KMS-11 (cell line): ENCODE measurements around the gene CD200.
A peak's percentile ranks its signal among the peaks of the same experiment; 100 is the strongest.

ENCODE experiments used
- H2AFZ ChIP-seq: fragments of 200-600 bp; sonication (generic); 2 replicates; pipeline ENCODE4 v1.6.1; 2016; ENCODE audit warnings: antibody characterized with exemption, mixed run types, low read depth
- H3K27ac ChIP-seq: fragments of 200-600 bp; sonication (generic); 2 replicates; pipeline ENCODE4 v1.6.1; 2016; ENCODE audit warnings: mild to moderate bottlenecking, mixed run types
- H3K27me3 ChIP-seq: fragments of 200-600 bp; sonication (generic); 2 replicates; pipeline ENCODE4 v1.6.1; 2017; ENCODE audit warnings: mild to moderate bottlenecking, low read depth, mixed run types, moderate library complexity; ENCODE audit not compliant: insufficient read depth
- H3K36me3 ChIP-seq: fragments of 200-600 bp; sonication (generic); 2 replicates; pipeline ENCODE4 v1.6.1; 2017; ENCODE audit warnings: mild to moderate bottlenecking, mixed run types; ENCODE audit not compliant: insufficient read depth
- H3K4me1 ChIP-seq: fragments of 200-600 bp; sonication (generic); 2 replicates; pipeline ENCODE4 v1.6.1; 2016; ENCODE audit warnings: mild to moderate bottlenecking, low read depth, mixed run types; ENCODE audit not compliant: poor library complexity, severe bottlenecking
- H3K4me2 ChIP-seq: fragments of 200-600 bp; sonication (generic); 2 replicates; pipeline ENCODE4 v1.7.0; 2016; ENCODE audit warnings: mild to moderate bottlenecking, mixed run types
- H3K4me3 ChIP-seq: fragments of 200-600 bp; sonication (generic); IDR thresholded peaks from 2 replicates; pipeline ENCODE4 v1.6.1; 2017; ENCODE audit warnings: low read depth, low read length, mixed read lengths; ENCODE audit not compliant: insufficient read depth
- H3K79me2 ChIP-seq: fragments of 200-600 bp; sonication (generic); 2 replicates; pipeline ENCODE4 v1.6.1; 2016; ENCODE audit warnings: low read depth, mixed run types; ENCODE audit not compliant: insufficient read depth
- H3K9ac ChIP-seq: fragments of 200-600 bp; sonication (generic); 2 replicates; pipeline ENCODE4 v1.6.1; 2016; ENCODE audit warnings: mild to moderate bottlenecking, mixed run types
- H4K20me1 ChIP-seq: fragments of 200-600 bp; sonication (generic); 2 replicates; pipeline ENCODE4 v1.6.1; 2016; ENCODE audit warnings: mild to moderate bottlenecking, mixed run types; ENCODE audit not compliant: insufficient read depth
- TF ChIP-seq, protein P1 (sequence below): fragments of 200-600 bp; sonication (generic); conservative IDR thresholded peaks from 2 replicates; pipeline ENCODE4 v1.6.1; 2017; ENCODE audit warnings: low read depth, mild to moderate bottlenecking, antibody characterized with exemption, low read length, moderate library complexity, mixed read lengths

The CD200 gene

DNA sequence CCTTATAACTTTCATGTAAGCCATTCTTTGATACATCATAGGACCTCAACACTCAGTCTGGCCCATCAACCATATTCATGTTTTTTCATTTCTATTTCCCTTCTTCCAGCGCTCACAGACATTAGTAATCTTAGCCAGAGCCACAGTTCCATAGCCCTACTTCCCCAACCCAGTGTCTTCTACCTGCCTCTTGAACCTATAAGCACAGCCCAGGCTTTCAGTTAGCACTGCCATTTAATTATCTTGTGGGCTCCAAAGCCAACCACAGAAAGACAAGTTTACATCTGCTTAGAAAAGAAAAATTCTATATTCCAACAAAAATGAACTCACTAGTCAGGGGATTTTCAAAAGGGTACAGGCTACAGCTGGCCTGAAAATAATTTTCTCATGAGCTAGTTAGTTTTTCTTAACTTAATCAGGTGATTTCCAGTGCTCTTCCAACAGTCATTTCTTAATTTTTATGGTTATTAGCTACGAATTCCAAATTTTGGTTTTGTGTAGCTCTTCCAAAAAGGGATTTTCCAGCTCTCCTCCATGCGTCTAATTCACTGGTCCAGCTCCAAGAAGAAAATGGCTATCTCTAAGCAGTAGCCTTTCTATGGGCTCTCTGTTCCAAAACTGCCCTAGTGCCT lies 13.7 kb downstream of the CD200 start:
- Histone ChIP-seq H3K27me3 (no peaks in the 10 kb centered on the region), H4K20me1 (no peaks in the 10 kb centered on the region), H2AFZ (no peak overlapping the region), H3K79me2 (no peaks in the 10 kb centered on the region), H3K4me2 (peak overlapping the region; percentile 14; the same call in 1 of the 2 replicates), H3K9ac (no peak overlapping the region), H3K4me1 (peaks cover 23% of the 10 kb centered on the region), H3K4me3 (no peak overlapping the region), H3K36me3 (no peaks in the 10 kb centered on the region), H3K27ac (no peak overlapping the region)
- TF ChIP-seq, protein P1, sequence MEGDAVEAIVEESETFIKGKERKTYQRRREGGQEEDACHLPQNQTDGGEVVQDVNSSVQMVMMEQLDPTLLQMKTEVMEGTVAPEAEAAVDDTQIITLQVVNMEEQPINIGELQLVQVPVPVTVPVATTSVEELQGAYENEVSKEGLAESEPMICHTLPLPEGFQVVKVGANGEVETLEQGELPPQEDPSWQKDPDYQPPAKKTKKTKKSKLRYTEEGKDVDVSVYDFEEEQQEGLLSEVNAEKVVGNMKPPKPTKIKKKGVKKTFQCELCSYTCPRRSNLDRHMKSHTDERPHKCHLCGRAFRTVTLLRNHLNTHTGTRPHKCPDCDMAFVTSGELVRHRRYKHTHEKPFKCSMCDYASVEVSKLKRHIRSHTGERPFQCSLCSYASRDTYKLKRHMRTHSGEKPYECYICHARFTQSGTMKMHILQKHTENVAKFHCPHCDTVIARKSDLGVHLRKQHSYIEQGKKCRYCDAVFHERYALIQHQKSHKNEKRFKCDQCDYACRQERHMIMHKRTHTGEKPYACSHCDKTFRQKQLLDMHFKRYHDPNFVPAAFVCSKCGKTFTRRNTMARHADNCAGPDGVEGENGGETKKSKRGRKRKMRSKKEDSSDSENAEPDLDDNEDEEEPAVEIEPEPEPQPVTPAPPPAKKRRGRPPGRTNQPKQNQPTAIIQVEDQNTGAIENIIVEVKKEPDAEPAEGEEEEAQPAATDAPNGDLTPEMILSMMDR = no peak

DNA sequence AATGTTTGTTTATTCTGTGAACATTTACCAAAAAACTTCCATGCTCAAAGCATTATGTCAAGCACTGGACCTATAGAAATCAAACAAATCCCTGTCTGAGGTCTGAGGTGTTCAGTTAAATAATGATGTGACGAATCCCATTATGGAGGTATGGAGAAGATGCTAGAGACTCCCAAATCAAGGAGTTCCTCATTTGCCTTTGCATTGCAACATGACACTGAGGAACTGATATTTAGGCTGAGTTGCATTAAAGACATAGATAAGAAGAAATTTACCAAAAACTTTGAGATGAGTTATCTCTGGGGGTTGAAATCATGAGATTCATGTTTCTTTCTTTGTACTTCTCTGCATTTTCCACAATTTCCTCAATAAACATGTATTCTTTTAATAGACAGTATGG lies 16.0 kb downstream of the CD200 start:
- peaks cover 23% of the 10 kb centered on the region for H3K4me1 ChIP-seq
- H3K27me3 ChIP-seq = no peaks in the 10 kb centered on the region
- H3K4me3 ChIP-seq = no peak overlapping the region
- H3K27ac ChIP-seq = no peak overlapping the region
- H2AFZ ChIP-seq = no peak overlapping the region
- TF ChIP-seq, protein P1 = no peak
- H3K4me2 ChIP-seq = no peak overlapping the region
- no peaks in the 10 kb centered on the region for H3K79me2 ChIP-seq
- H3K9ac ChIP-seq = no peak overlapping the region
- H4K20me1 ChIP-seq = no peaks in the 10 kb centered on the region
- no peaks in the 10 kb centered on the region for H3K36me3 ChIP-seq

DNA sequence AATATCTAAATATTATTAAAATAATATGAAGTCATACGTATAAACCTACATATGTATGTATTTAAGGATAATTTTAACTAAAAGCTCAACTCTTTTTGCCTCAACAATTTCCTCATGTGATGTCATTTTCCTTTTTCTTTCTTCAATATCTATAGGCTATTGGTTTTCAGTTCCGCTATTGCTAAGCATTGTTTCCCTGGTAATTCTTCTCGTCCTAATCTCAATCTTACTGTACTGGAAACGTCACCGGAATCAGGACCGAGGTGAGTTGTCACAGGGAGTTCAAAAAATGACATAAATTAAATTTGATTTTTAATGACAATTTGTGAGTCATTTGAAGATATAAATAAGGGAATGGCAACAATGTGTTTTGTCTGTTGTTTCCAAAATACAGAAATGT lies 16.6 kb downstream of the CD200 start:
- Histone ChIP-seq H3K27ac (no peak overlapping the region), H2AFZ (no peak overlapping the region), H4K20me1 (no peaks in the 10 kb centered on the region), H3K9ac (no peak overlapping the region), H3K4me1 (peaks cover 23% of the 10 kb centered on the region), H3K27me3 (no peaks in the 10 kb centered on the region), H3K4me3 (no peak overlapping the region), H3K36me3 (no peaks in the 10 kb centered on the region), H3K79me2 (no peaks in the 10 kb centered on the region), H3K4me2 (no peak overlapping the region)
- TF ChIP-seq, protein P1 = no peak

DNA sequence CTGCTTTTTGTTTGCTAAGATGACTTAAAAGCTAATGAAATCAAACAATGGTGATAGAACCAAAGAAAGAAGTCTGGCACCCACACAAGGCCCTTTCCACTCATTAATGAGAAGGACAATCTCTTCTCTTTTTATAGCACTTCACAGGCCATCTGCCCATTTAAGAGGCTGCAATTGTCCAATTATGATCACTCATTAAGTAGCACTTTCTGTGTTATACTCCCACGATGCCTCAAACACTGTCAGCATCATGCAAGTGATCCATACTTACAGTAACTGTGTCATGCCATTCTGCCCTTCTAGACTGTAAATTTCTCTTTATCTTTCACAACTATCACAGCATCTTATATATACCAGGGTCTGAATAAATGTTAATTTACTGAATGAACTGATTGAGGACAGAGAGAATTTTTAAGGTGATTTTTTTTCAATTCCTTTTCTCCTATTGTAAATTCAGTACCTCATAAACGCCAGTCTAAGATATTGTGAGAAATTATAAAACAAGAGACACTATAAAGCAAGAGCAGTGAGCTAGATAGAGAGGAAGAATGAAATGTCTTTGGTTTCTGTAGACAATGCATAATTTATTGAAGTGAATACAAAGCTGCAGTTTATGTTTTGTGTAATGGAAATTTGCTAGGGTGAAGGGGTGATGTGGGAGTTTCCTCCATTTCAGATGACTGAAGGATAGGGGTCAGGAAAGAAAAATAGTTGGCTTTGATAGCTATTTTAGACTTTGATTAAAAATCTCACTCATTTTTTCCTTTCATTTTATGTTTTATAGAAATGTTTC lies 17.3 kb downstream of the CD200 start:
- H2AFZ ChIP-seq = no peak overlapping the region
- H3K36me3 ChIP-seq = no peaks in the 10 kb centered on the region
- no peaks in the 10 kb centered on the region for H4K20me1 ChIP-seq
- no peaks in the 10 kb centered on the region for H3K27me3 ChIP-seq
- H3K79me2 ChIP-seq = no peaks in the 10 kb centered on the region
- peaks cover 23% of the 10 kb centered on the region for H3K4me1 ChIP-seq
- no peak overlapping the region for H3K27ac ChIP-seq
- H3K4me3 ChIP-seq = no peak overlapping the region
- TF ChIP-seq, protein P1 = no peak
- no peak overlapping the region for H3K4me2 ChIP-seq
- H3K9ac ChIP-seq = no peak overlapping the region
